Neutrophil (primary cell): ENCODE results near the gene SSH2.

Experiments used
- H3K27ac ChIP-seq: fragments of 200-600 bp; sonication (generic); 2 replicates; pipeline ENCODE4 v1.5.1; 2016; ENCODE audit warnings: mild to moderate bottlenecking, moderate library complexity
- H3K27me3 ChIP-seq: fragments of 200-600 bp; sonication (generic); 2 replicates; pipeline ENCODE4 v1.6.0; 2016; ENCODE audit warnings: mild to moderate bottlenecking
- H3K36me3 ChIP-seq: fragments of 200-600 bp; sonication (generic); 2 replicates; pipeline ENCODE4 v1.5.1; 2017
- H3K4me1 ChIP-seq, 2 experiments: fragments of 200-600 bp in 1 of 2; sonication (generic) in 1 of 2; 1 replicate in 1 of 2; 2 replicates in 1 of 2; pipeline versions ENCODE4 v1.5.1 to v1.6.1; 2013 to 2016; ENCODE audit warnings: low read depth in 1 of 2, low read length in 1 of 2, mild to moderate bottlenecking in 1 of 2, moderate library complexity in 1 of 2; ENCODE audit not compliant: control insufficient read depth in 1 of 2, insufficient read depth in 1 of 2
- H3K4me3 ChIP-seq, 2 experiments: fragments of 200-600 bp in 1 of 2; sonication (generic) in 1 of 2; 1 replicate in 1 of 2; 2 replicates in 1 of 2; pipeline ENCODE4 v1.5.1; 2013 to 2016; ENCODE audit warnings: low read depth in 1 of 2, low read length in 1 of 2, mild to moderate bottlenecking in 1 of 2, moderate library complexity in 1 of 2
- H3K9me3 ChIP-seq: fragments of 200-600 bp; sonication (generic); 2 replicates; pipeline ENCODE4 v1.5.1; 2016
- TF ChIP-seq, protein P1 (sequence below): fragments of 200-600 bp; sonication (generic); IDR thresholded peaks from 2 replicates; pipeline ENCODE4 v1.5.1; 2016; ENCODE audit warnings: antibody characterized with exemption

SSH2 gene

DNA sequence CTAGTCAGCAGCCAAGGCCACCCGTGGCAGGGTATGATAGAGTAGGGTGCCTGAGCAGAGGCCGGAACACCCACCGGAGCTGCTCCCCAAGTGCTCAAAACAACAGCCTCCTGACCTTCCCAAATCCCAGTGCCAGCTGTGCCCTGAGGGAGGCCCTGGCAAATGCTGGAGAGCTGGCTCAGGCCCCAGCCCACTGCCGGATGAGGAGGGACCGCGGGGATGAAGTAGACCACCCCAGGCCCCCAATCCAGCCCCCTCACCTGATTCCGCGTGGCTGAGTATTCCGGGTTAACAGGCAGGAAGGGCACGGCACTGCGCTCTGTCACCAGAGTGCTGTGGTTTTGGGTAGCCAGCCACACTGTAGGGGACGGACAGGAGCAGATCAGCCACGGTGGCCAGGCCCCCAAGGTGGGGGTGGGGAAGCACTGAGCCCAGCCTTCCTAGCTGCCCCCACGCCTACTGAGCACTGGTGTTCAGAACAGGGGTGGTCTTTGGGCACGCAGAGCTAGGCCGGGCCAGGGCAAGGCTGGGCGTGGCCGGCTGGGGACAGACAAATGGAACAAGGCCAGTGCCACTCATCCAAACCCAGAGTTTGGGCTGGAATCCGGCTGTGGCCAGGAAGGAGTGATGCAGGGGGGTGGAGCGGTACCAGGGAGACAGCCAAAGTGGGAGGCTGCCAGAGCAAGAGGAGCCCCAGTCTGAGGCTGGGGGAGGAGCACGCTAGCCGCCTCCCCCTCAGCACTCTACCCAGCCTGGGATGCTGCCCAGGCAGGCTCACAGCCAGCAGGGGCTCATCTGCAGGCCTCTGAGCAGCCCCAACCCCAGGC is 352.4 kb downstream of the SSH2 start:
- no peak overlapping the region for H3K4me3 ChIP-seq
- peaks cover 0 to 8% of the 10 kb centered on the region in 2 experiments for H3K4me1 ChIP-seq
- no peak overlapping the region for H3K27ac ChIP-seq
- no peaks in the 10 kb centered on the region for H3K9me3 ChIP-seq
- H3K36me3 ChIP-seq, result peaks cover 57% of the 10 kb centered on the region
- TF ChIP-seq, protein P1, sequence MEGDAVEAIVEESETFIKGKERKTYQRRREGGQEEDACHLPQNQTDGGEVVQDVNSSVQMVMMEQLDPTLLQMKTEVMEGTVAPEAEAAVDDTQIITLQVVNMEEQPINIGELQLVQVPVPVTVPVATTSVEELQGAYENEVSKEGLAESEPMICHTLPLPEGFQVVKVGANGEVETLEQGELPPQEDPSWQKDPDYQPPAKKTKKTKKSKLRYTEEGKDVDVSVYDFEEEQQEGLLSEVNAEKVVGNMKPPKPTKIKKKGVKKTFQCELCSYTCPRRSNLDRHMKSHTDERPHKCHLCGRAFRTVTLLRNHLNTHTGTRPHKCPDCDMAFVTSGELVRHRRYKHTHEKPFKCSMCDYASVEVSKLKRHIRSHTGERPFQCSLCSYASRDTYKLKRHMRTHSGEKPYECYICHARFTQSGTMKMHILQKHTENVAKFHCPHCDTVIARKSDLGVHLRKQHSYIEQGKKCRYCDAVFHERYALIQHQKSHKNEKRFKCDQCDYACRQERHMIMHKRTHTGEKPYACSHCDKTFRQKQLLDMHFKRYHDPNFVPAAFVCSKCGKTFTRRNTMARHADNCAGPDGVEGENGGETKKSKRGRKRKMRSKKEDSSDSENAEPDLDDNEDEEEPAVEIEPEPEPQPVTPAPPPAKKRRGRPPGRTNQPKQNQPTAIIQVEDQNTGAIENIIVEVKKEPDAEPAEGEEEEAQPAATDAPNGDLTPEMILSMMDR, result no peak
- peaks cover 3% of the 10 kb centered on the region for H3K27me3 ChIP-seq

GRCh38 chr17:29577001-29577370 is 353.0 kb downstream of the SSH2 start:
- H3K27ac ChIP-seq, result no peak overlapping the region
- H3K36me3 ChIP-seq, result peaks cover 53% of the 10 kb centered on the region
- no peak overlapping the region for H3K4me3 ChIP-seq
- H3K27me3 ChIP-seq, result peaks cover 9% of the 10 kb centered on the region
- peaks cover 0 to 11% of the 10 kb centered on the region in 2 experiments for H3K4me1 ChIP-seq
- H3K9me3 ChIP-seq, result no peaks in the 10 kb centered on the region
- TF ChIP-seq, protein P1, result no peak

- Histone ChIP-seq H3K9me3 (no peaks in the 10 kb centered on the region), H3K4me1 (peaks cover 0 to 11% of the 10 kb centered on the region in 2 experiments), H3K27me3 (peaks cover 11% of the 10 kb centered on the region), H3K36me3 (peaks cover 48% of the 10 kb centered on the region), H3K4me3 (no peak overlapping the region), H3K27ac (no peak overlapping the region)
- TF ChIP-seq, protein P1, result no peak
Measured at GRCh38 chr17:29576214-29577000, 353.6 kb downstream of the SSH2 start.
